Stomach (tissue), 4 donors: Measurements from ENCODE around the gene KRTAP12-4.

Experiments used
- CTCF ChIP-seq, 7 experiments: fragments of 450-650 bp in 4 of 7; fragments of 200-600 bp in 3 of 7; sonication (generic) in 3 of 7; IDR thresholded peaks; one replicate each; pipeline ENCODE4 v1.5.1; 2016 to 2019; ENCODE audit warnings: antibody characterized with exemption in 7 of 7, control low read depth in 2 of 7, mild to moderate bottlenecking in 1 of 7
- EP300 ChIP-seq: sonication (generic); formaldehyde crosslinking; IDR thresholded peaks from one replicate; pipeline ENCODE4 v1.6.1; 2017; ENCODE audit warnings: antibody characterized with exemption

- TF ChIP-seq CTCF (IDR thresholded peaks at IDR 0.05) (no peak), EP300 (no peak)
Observed at GRCh38 chr21:44639331-44639655, 15.2 kb downstream of the KRTAP12-4 start.
